ENCODE measurements around the gene AGPAT4.

Gene AGPAT4

GRCh38 chr6:161152527-161152862 is 121.4 kb downstream of the AGPAT4 start:
- H3K4me3 ChIP-seq (ENCODE audit: low read length): no peak overlapping the region
- TF ChIP-seq CTCF (IDR thresholded peaks at IDR 0.05; ENCODE audit: insufficient read depth, low read depth, low read length, missing control alignments): no peak
- DNase-seq (ENCODE audit: low read depth): no peak

- no peak for DNase-seq (ENCODE audit: low read depth)
- TF ChIP-seq CTCF (IDR thresholded peaks at IDR 0.05; ENCODE audit: insufficient read depth, low read depth, low read length, missing control alignments): no peak
- no peak overlapping the region for H3K4me3 ChIP-seq (ENCODE audit: low read length)
Observed at GRCh38 chr6:161151660-161152526, 122.0 kb downstream of the AGPAT4 start.

GRCh38 chr6:161151059-161151645 is 122.7 kb downstream of the AGPAT4 start:
- no peak for TF ChIP-seq CTCF (IDR thresholded peaks at IDR 0.05; ENCODE audit: insufficient read depth, low read depth, low read length, missing control alignments)
- H3K4me3 ChIP-seq (ENCODE audit: low read length): no peak overlapping the region
- no peak for DNase-seq (ENCODE audit: low read depth)

- no peak overlapping the region for H3K4me3 ChIP-seq (ENCODE audit: low read length)
- DNase-seq (ENCODE audit: low read depth): no peak
- no peak for TF ChIP-seq CTCF (IDR thresholded peaks at IDR 0.05; ENCODE audit: insufficient read depth, low read depth, low read length, missing control alignments)
Observed at GRCh38 chr6:161150566-161150965, 123.3 kb downstream of the AGPAT4 start.

GRCh38 chr6:161150136-161150535 is 123.7 kb downstream of the AGPAT4 start:
- no peak for DNase-seq (ENCODE audit: low read depth)
- no peak overlapping the region for H3K4me3 ChIP-seq (ENCODE audit: low read length)
- TF ChIP-seq CTCF (IDR thresholded peaks at IDR 0.05; ENCODE audit: insufficient read depth, low read depth, low read length, missing control alignments): no peak

GRCh38 chr6:161143663-161144430 is 130.0 kb downstream of the AGPAT4 start:
- DNase-seq (ENCODE audit: low read depth): no peak
- no peak overlapping the region for H3K4me3 ChIP-seq (ENCODE audit: low read length)

More at GRCh38 chr6:161143663-161144430, 130.0 kb downstream of the AGPAT4 start:
- TF ChIP-seq CTCF (IDR thresholded peaks at IDR 0.05; ENCODE audit: insufficient read depth, low read depth, low read length, missing control alignments): no peak
